Keratinocyte (primary cell): ENCODE measurements around the gene GPHB5.

Experiments used
- EZH2 ChIP-seq: IDR thresholded peaks from one replicate; pipeline ENCODE4 v1.6.1; 2012; ENCODE audit warnings: inconsistent platforms, mild to moderate bottlenecking, low read length, moderate library complexity
- TF ChIP-seq, protein P1 (sequence below), 3 experiments: IDR thresholded peaks in 1 of 3; conservative IDR thresholded peaks in 1 of 3; optimal IDR thresholded peaks in 1 of 3; 2 replicates in 2 of 3; 3 replicates in 1 of 3; pipeline versions ENCODE3 to v1.5.1; 2011; ENCODE audit warnings: low read length in 3 of 3, mild to moderate bottlenecking in 3 of 3, moderate library complexity in 2 of 3, control low read depth in 1 of 3, inconsistent platforms in 1 of 3; ENCODE audit not compliant: insufficient read depth in 2 of 3; ENCODE audit errors: extremely low read depth in 1 of 3

GRCh38 chr14:63308723-63309317 lies 9.9 kb downstream of the GPHB5 start:
- TF ChIP-seq, protein P1, sequence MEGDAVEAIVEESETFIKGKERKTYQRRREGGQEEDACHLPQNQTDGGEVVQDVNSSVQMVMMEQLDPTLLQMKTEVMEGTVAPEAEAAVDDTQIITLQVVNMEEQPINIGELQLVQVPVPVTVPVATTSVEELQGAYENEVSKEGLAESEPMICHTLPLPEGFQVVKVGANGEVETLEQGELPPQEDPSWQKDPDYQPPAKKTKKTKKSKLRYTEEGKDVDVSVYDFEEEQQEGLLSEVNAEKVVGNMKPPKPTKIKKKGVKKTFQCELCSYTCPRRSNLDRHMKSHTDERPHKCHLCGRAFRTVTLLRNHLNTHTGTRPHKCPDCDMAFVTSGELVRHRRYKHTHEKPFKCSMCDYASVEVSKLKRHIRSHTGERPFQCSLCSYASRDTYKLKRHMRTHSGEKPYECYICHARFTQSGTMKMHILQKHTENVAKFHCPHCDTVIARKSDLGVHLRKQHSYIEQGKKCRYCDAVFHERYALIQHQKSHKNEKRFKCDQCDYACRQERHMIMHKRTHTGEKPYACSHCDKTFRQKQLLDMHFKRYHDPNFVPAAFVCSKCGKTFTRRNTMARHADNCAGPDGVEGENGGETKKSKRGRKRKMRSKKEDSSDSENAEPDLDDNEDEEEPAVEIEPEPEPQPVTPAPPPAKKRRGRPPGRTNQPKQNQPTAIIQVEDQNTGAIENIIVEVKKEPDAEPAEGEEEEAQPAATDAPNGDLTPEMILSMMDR (optimal IDR thresholded peaks at IDR 0.05 in 1 of 3, IDR thresholded peaks at IDR 0.05 in 1 of 3, conservative IDR thresholded peaks at IDR 0.05 in 1 of 3; ENCODE audit: extremely low read depth in 1 of 3, insufficient read depth in 2 of 3, low read length in 3 of 3), result peak; percentile 50 to 71 (median 69)
- TF ChIP-seq EZH2, result no peak
